ENCODE data around the gene DLL4.

DLL4 gene

GRCh38 chr15:40955930-40956540, 26.9 kb downstream of the DLL4 start:
- no peak overlapping the region for H3K4me3 ChIP-seq (ENCODE audit: low read depth, low read length)
- TF ChIP-seq CTCF (IDR thresholded peaks at IDR 0.05; ENCODE audit: insufficient read depth, low read depth, low read length, missing control alignments): no peak
- DNase-seq (ENCODE audit: low read depth): no peak

- no peak for TF ChIP-seq CTCF (IDR thresholded peaks at IDR 0.05; ENCODE audit: insufficient read depth, low read depth, low read length, missing control alignments)
- no peak overlapping the region for H3K4me3 ChIP-seq (ENCODE audit: low read depth, low read length)
- no peak for DNase-seq (ENCODE audit: low read depth)
These were observed 27.4 kb downstream of the DLL4 start for GRCh38 chr15:40956541-40956982.

GRCh38 chr15:40957041-40957555, 28.0 kb downstream of the DLL4 start:
- no peak for DNase-seq (ENCODE audit: low read depth)
- no peak for TF ChIP-seq CTCF (IDR thresholded peaks at IDR 0.05; ENCODE audit: insufficient read depth, low read depth, low read length, missing control alignments)
- no peak overlapping the region for H3K4me3 ChIP-seq (ENCODE audit: low read depth, low read length)

- no peak for DNase-seq (ENCODE audit: low read depth)
- no peak for TF ChIP-seq CTCF (IDR thresholded peaks at IDR 0.05; ENCODE audit: insufficient read depth, low read depth, low read length, missing control alignments)
- H3K4me3 ChIP-seq (ENCODE audit: low read depth, low read length): no peak overlapping the region
These were observed 28.5 kb downstream of the DLL4 start for GRCh38 chr15:40957581-40958051.

- DNase-seq (ENCODE audit: low read depth): no peak
- no peak for TF ChIP-seq CTCF (IDR thresholded peaks at IDR 0.05; ENCODE audit: insufficient read depth, low read depth, low read length, missing control alignments)
- H3K4me3 ChIP-seq (ENCODE audit: low read depth, low read length): no peak overlapping the region
These were observed 29.0 kb downstream of the DLL4 start for GRCh38 chr15:40958146-40958545.

GRCh38 chr15:40958723-40959122, 29.6 kb downstream of the DLL4 start:
- DNase-seq (ENCODE audit: low read depth): no peak
- H3K4me3 ChIP-seq (ENCODE audit: low read depth, low read length): no peak overlapping the region
- no peak for TF ChIP-seq CTCF (IDR thresholded peaks at IDR 0.05; ENCODE audit: insufficient read depth, low read depth, low read length, missing control alignments)

Data from GM12865 (cell line).